HepG2 (cell line): ENCODE data around the gene JADE2. TPM values are rescaled to one million over a fixed set of nuclear protein-coding genes. Genes with fewer than 3 reads are reported as not detected.

Source experiments
- SMARCC2 ChIP-seq: fragments of 450-650 bp; IDR thresholded peaks from 2 replicates; pipeline ENCODE4 v1.6.1; 2017; ENCODE audit warnings: antibody characterized with exemption, mild to moderate bottlenecking
- ZFX ChIP-seq: sonication (generic); formaldehyde crosslinking; IDR thresholded peaks from 2 replicates; pipeline ENCODE4 v1.4.0; 2020; ENCODE audit warnings: mild to moderate bottlenecking, low read depth, missing genetic modification reagents, moderate library complexity
- ZNF3 ChIP-seq: IDR thresholded peaks from 2 replicates; pipeline ENCODE4 v1.7.0; 2017; ENCODE audit warnings: inconsistent platforms
- ZNF329 ChIP-seq: sonication (generic); formaldehyde crosslinking; IDR thresholded peaks from 2 replicates; pipeline ENCODE4 v1.9.0; 2021; ENCODE audit warnings: low read depth, mild to moderate bottlenecking, missing genetic modification reagents
- ZNF605 ChIP-seq: sonication (generic); formaldehyde crosslinking; IDR thresholded peaks from 2 replicates; pipeline ENCODE4 v1.8.0; 2022; ENCODE audit warnings: mild to moderate bottlenecking, missing genetic modification reagents
- ZNF879 ChIP-seq: sonication (generic); formaldehyde crosslinking; IDR thresholded peaks from 2 replicates; pipeline ENCODE4 v1.8.1; 2023; ENCODE audit warnings: missing genetic modification reagents
- polyA plus RNA-seq, 8 experiments: library from polyadenylated mRNA; depleted of rRNA in 3 of 8; stranded (reverse) in 7 of 8; unstranded in 1 of 8; fragments of >200 nt; fragmentation: Illumina TruSeq in 4 of 8; extraction: Trizol in 4 of 8; gene quantifications; 2 replicates each; pipeline versions ENCODE4 v1.2.1 to v1.2.3, GENCODE V29; 2011 to 2016; ENCODE audit warnings: low read depth in 4 of 8, missing spikeins in 1 of 8, mixed read lengths in 1 of 8; ENCODE audit not compliant: insufficient read depth in 1 of 8
- total RNA-seq, 5 experiments: library from RNA; depleted of rRNA; stranded (reverse); fragments of >200 nt; fragmentation: Illumina TruSeq; extraction: Trizol; gene quantifications; 2 replicates each; pipeline ENCODE4 v1.2.3, GENCODE V29; 2016; ENCODE audit warnings: low read depth in 1 of 5
- TF ChIP-seq, protein P1 (sequence below): sonication (generic); formaldehyde crosslinking; IDR thresholded peaks from 2 replicates; pipeline ENCODE4 v1.4.0; 2020; ENCODE audit warnings: mild to moderate bottlenecking, missing genetic modification reagents
- TF ChIP-seq, protein P2 (sequence below): sonication (generic); formaldehyde crosslinking; IDR thresholded peaks from 2 replicates; pipeline ENCODE4 v1.4.0; 2020; ENCODE audit warnings: mild to moderate bottlenecking, missing genetic modification reagents

The JADE2 gene
- total and polyA plus RNA-seq, 2 of the 13 experiments (the other 11 are each of a cell fraction or from before 2014, with no cell fraction given), result 7.5 to 15.1 TPM

DNA sequence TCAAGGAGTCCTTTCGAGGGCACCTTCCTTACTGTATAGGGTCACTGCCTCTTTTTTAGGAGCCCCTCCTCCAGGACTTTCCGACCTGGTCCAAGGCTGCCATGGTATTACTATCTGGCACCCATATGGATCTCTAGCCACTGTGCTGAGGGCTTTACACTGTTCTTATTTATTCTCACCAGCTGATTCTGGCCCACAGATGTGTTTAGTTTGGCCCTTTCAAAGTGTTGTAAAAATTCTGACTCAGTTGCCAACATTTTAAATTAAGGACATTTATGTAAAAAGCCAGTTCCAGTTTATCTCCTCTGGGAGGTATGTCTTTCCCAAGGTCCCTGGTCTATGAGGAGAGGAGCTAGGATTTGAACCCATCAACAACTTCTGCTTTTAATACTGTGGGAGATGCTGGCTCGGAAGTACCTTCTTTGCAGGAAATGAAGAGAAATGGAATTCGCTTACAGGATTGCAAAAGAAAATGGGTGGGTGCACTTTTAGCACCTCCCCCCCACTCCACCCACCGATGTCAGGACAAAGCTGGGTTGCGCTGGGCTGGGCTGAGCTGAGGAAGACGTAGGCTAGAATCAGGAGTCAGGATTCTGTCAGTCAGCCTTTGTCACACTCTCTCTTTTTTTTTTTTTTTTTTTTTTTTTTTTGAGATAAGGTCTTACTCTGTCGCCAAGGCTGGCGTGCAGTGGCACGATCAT is 7.8 kb downstream of the JADE2 start (continued):
- TF ChIP-seq, protein P1, sequence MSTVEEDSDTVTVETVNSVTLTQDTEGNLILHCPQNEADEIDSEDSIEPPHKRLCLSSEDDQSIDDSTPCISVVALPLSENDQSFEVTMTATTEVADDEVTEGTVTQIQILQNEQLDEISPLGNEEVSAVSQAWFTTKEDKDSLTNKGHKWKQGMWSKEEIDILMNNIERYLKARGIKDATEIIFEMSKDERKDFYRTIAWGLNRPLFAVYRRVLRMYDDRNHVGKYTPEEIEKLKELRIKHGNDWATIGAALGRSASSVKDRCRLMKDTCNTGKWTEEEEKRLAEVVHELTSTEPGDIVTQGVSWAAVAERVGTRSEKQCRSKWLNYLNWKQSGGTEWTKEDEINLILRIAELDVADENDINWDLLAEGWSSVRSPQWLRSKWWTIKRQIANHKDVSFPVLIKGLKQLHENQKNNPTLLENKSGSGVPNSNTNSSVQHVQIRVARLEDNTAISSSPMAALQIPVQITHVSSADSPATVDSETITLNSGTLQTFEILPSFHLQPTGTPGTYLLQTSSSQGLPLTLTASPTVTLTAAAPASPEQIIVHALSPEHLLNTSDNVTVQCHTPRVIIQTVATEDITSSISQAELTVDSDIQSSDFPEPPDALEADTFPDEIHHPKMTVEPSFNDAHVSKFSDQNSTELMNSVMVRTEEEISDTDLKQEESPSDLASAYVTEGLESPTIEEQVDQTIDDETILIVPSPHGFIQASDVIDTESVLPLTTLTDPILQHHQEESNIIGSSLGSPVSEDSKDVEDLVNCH (CRISPR knock-in tag), result no peak
- TF ChIP-seq SMARCC2 (no peak), ZNF329 (CRISPR knock-in tag) (no peak), ZNF879 (CRISPR knock-in tag) (no peak), ZFX (CRISPR knock-in tag) (no peak), ZNF605 (CRISPR knock-in tag) (no peak), ZNF3 (no peak)
- TF ChIP-seq, protein P2, sequence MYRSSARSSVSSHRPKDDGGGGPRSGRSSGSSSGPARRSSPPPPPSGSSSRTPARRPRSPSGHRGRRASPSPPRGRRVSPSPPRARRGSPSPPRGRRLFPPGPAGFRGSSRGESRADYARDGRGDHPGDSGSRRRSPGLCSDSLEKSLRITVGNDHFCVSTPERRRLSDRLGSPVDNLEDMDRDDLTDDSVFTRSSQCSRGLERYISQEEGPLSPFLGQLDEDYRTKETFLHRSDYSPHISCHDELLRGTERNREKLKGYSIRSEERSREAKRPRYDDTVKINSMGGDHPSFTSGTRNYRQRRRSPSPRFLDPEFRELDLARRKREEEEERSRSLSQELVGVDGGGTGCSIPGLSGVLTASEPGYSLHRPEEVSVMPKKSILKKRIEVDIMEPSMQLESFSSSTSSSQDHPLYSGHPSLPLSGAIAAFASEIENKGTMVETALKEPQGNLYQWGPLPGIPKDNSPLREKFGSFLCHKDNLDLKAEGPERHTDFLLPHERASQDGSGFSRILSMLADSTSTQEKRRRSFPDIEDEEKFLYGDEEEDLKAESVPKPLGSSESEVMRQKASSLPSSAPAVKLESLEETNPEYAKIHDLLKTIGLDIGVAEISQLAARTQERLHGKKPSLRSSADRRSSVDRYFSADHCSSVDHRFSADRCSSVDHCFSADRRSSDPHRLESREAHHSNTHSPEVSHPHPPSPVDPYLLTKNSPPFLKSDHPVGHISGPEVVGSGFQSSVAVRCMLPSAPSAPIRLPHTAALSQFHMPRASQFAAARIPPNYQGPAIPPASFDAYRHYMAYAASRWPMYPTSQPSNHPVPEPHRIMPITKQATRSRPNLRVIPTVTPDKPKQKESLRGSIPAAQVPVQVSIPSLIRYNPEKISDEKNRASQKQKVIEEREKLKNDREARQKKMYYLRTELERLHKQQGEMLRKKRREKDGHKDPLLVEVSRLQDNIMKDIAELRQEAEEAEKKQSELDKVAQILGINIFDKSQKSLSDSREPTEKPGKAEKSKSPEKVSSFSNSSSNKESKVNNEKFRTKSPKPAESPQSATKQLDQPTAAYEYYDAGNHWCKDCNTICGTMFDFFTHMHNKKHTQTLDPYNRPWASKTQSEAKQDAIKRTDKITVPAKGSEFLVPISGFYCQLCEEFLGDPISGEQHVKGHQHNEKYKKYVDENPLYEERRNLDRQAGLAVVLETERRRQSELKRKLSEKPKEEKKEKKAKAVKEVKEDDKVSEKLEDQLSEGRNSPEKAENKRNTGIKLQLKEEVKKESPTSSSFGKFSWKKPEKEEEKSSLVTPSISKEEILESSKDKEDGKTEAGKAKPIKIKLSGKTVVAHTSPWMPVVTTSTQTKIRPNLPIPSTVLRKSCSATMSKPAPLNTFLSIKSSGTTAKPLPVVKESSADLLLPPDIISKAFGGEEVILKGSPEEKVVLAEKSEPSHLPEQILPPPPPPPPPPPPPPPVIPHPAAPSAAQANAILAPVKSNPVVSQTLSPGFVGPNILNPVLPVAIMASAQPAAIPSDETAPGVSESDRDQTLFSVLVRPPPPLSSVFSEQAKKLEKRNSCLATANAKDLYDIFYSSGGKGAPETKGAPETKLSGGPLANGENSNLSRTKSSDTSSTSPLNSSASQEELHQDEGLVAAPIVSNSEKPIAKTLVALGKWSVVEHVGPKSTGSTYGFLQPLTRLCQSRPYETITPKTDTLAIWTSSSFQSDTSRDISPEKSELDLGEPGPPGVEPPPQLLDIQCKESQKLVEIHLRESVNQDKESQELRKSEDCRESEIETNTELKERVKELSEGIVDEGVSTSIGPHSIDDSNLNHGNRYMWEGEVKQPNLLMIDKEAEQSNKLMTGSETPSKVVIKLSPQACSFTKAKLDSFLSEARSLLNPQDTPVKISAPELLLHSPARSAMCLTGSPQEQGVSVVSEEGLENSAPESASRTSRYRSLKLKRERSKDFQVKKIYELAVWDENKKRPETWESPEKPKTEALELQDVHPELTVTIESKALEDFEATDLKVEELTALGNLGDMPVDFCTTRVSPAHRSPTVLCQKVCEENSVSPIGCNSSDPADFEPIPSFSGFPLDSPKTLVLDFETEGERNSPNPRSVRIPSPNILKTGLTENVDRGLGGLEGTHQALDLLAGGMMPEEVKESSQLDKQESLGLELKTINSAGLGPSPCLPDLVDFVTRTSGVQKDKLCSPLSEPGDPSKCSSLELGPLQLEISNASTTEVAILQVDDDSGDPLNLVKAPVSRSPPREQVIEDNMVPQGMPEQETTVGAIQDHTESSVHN (CRISPR knock-in tag), result no peak
- TF ChIP-seq, all 625 proteins: peak for 0
